ENCODE results near the gene HYLS1. TPM values are rescaled to one million over a fixed set of nuclear protein-coding genes. Genes with fewer than 3 reads are reported as not detected.
A peak's percentile ranks its signal among the peaks of the same experiment; 100 is the strongest.

HYLS1 gene
- total and polyA plus RNA-seq, 10 donors: 3.0 to 7.7 (median 4.3) TPM

DNA sequence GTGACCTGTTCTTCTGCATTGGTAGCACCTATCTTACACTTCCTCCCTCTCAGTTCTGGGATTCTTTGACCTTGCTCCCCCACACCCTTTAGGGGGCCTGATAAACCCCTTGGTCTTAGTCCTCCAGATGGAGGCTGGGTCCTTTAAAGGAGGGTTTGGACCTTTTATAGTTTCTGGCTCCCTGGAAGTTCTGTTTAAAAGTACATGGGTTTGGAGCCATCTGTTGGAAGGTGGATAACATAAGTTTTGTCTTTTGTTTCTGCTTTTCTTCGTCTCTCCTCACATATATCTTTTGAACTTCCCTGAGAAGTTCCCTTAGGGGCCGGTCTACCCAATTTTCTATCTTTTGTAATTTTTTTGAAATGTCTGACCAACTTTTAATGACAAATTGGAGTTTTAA, 17.9 kb upstream of the HYLS1 start:
- no peak overlapping the region for H3K27ac ChIP-seq
- H3K4me3 ChIP-seq: no peak overlapping the region
- DNase-seq: no peak
- 65 to 79% (median 75%) methylated on average over 2 of the region's 2 CpGs for WGBS, 5 donors
- peaks cover 0 to 10% (median 6%) of the 10 kb centered on the region in 8 donors for H3K9me3 ChIP-seq
- no peaks in the 10 kb centered on the region for H3K36me3 ChIP-seq
- intact Hi-C loops (cut with DNase I; ENCODE audit: low total_unique reads): no loop called here
- TF ChIP-seq POLR2AphosphoS5 (IDR thresholded peaks at IDR 0.05): no peak
- TF ChIP-seq, protein P1, sequence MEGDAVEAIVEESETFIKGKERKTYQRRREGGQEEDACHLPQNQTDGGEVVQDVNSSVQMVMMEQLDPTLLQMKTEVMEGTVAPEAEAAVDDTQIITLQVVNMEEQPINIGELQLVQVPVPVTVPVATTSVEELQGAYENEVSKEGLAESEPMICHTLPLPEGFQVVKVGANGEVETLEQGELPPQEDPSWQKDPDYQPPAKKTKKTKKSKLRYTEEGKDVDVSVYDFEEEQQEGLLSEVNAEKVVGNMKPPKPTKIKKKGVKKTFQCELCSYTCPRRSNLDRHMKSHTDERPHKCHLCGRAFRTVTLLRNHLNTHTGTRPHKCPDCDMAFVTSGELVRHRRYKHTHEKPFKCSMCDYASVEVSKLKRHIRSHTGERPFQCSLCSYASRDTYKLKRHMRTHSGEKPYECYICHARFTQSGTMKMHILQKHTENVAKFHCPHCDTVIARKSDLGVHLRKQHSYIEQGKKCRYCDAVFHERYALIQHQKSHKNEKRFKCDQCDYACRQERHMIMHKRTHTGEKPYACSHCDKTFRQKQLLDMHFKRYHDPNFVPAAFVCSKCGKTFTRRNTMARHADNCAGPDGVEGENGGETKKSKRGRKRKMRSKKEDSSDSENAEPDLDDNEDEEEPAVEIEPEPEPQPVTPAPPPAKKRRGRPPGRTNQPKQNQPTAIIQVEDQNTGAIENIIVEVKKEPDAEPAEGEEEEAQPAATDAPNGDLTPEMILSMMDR (IDR thresholded peaks at IDR 0.05 in 8 of 11, conservative IDR thresholded peaks at IDR 0.05 in 3 of 11): no peak
- TF ChIP-seq POLR2A (IDR thresholded peaks at IDR 0.05): no peak
- no peaks in the 10 kb centered on the region for H3K4me1 ChIP-seq
- no peaks in the 10 kb centered on the region for H3K27me3 ChIP-seq (replicated peaks in 1 of 7)

DNA sequence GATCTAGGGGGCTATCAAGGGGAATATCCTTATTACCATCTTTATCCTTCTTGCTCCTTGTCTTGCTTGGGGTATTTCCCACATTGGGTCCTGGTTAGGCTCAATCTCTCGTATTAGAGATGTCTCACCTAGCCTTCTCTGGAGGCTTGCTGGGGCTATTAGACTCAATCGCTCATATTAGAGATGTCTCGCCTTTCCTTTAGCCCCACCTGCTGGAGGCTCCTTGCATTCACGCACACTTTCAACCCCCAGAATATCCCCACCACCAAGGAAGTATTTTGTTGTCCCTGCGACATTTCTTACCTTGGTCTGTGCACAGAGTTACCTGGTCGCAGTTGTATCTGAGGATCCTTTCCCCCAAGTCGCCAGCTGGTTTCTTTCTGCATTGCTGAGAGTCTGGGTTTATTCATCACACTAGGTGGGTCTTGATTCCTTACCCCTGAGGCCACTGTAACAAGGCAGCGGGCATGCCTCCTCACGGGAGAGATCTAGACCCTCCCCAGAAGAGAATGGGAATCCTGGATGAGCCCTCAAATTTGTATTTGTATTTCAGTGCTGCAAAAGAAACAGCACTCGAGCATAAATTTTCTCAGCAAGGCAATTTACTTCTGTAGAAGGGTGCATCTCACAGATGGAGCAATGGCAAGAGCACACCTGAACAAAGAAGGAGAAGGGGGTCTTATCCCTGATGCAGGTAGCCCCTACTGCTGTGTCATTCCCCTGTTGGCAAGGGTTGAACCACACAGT, 15.9 kb upstream of the HYLS1 start:
- H3K27me3 ChIP-seq (replicated peaks in 1 of 7): no peaks in the 10 kb centered on the region
- no peaks in the 10 kb centered on the region for H3K36me3 ChIP-seq
- TF ChIP-seq, protein P1 (IDR thresholded peaks at IDR 0.05 in 8 of 11, conservative IDR thresholded peaks at IDR 0.05 in 3 of 11): peak in 8 of 11 experiments; percentile 9 to 47 (median 24)
- no peak for TF ChIP-seq POLR2A (IDR thresholded peaks at IDR 0.05)
- TF ChIP-seq POLR2AphosphoS5 (IDR thresholded peaks at IDR 0.05): no peak
- intact Hi-C loops (cut with DNase I; ENCODE audit: low total_unique reads): loop anchor here (10.0 kb wide), 1 partner anchor 247 kb away; the partner anchor contains the start of gene CHEK1
- peaks cover 0 to 10% (median 6%) of the 10 kb centered on the region in 8 donors for H3K9me3 ChIP-seq
- WGBS, 5 donors: 81 to 90% (median 84%) methylated on average over 10 of the region's 10 CpGs
- no peak for DNase-seq
- no peak overlapping the region for H3K27ac ChIP-seq
- H3K4me1 ChIP-seq: no peaks in the 10 kb centered on the region
- H3K4me3 ChIP-seq: no peak overlapping the region

DNA sequence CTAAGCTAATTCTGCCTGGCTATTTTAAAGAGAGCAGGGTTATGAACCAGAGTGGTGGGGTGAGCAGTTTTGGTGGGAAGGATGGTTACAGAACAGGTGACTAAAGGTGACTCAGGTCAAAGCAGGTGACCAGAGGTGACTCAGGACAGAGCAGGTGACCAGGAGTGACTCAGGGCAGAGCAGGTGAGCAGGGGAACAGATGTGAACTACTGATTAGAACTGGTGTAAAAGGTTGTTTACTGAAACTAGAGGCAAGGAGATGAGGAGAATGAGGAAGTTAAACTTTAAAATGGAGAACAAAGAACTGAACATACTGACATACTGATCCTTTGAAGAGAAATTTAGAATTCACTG, 15.4 kb upstream of the HYLS1 start:
- Histone ChIP-seq H3K4me3 (no peak overlapping the region), H3K9me3 (peaks cover 0 to 10% (median 6%) of the 10 kb centered on the region in 8 donors), H3K27me3 (replicated peaks in 1 of 7) (no peaks in the 10 kb centered on the region), H3K27ac (no peak overlapping the region), H3K4me1 (no peaks in the 10 kb centered on the region), H3K36me3 (no peaks in the 10 kb centered on the region)
- TF ChIP-seq POLR2AphosphoS5 (IDR thresholded peaks at IDR 0.05) (no peak), POLR2A (IDR thresholded peaks at IDR 0.05) (no peak)
- TF ChIP-seq, protein P1 (IDR thresholded peaks at IDR 0.05 in 8 of 11, conservative IDR thresholded peaks at IDR 0.05 in 3 of 11): no peak
- intact Hi-C loops (cut with DNase I; ENCODE audit: low total_unique reads): loop anchor here (10.0 kb wide), 1 partner anchor 247 kb away; the partner anchor contains the start of gene CHEK1
- no peak for DNase-seq

DNA sequence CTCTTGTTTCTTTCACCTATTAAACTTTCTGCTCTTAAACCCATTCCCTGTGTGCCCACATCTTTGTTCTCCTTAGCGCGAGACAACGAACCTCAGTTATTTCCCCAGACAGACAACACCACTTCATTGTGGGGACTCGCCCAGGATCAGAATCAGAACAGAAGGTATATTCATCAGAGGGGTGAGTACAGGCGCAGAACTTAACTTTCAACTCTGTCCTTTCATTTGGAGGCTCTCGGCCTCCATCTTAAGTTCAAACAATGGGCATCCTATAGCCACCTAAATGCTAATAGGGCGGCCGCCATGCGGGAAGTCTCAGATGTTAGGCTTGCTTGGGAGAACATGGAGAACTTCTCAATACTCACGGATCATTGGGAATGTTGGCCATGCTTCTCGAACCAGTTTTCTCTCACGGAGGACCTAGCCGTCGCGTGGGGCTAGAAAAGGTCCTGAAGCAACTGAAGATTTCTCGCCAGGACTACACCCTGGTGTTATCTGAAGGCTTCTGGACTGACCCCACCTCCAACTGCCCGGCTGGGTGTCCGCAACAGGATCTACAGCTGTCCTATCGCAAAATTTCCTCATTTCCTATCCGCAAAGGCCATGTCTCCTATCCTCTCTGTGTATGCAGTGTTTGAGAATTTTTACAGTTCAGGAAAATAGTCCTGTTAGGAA, 13.4 kb upstream of the HYLS1 start:
- Histone ChIP-seq H3K27ac (no peak overlapping the region), H3K9me3 (peaks cover 0 to 10% (median 6%) of the 10 kb centered on the region in 8 donors), H3K36me3 (no peaks in the 10 kb centered on the region), H3K4me1 (no peaks in the 10 kb centered on the region), H3K4me3 (no peak overlapping the region), H3K27me3 (replicated peaks in 1 of 7) (no peaks in the 10 kb centered on the region)
- TF ChIP-seq, protein P1 (IDR thresholded peaks at IDR 0.05 in 8 of 11, conservative IDR thresholded peaks at IDR 0.05 in 3 of 11): no peak
- TF ChIP-seq POLR2A (IDR thresholded peaks at IDR 0.05) (no peak), POLR2AphosphoS5 (IDR thresholded peaks at IDR 0.05) (no peak)
- WGBS, 5 donors: 72 to 92% (median 81%) methylated on average over 13 to 20 of the region's 20 CpGs
- intact Hi-C loops (cut with DNase I; ENCODE audit: low total_unique reads): loop anchor here (10.0 kb wide), 1 partner anchor 249 kb away; the partner anchor contains the start of gene CHEK1
- DNase-seq: no peak

All from spleen (tissue), 11 donors.